HG02973 (cell line): ENCODE results near the gene GJA9.

Source experiments
- ATAC-seq: cut with Tn5 transposase; IDR thresholded peaks from one replicate; pipeline ENCODE4 v1.9.1; 2021; ENCODE audit warnings: moderate library complexity; ENCODE audit not compliant: unreplicated experiment

GJA9 gene

DNA sequence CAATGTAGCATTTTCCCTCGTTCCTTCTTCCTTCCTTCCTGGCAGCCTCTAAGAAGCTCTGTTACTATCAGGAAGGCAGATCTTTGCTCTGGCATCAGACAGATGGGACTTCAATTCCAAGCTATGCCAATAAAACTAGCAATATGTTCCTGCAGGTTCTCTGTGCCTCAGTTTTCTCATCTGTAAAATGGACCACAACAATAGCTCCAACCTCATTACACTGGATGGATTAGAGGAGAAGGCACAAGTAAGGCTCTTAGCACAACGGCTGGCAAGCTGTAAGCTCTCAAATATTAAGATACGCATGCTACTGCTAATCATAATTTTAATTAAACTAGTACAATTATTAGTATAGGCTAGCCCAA, 49.0 kb downstream of the GJA9 start:
- ATAC-seq: no peak

DNA sequence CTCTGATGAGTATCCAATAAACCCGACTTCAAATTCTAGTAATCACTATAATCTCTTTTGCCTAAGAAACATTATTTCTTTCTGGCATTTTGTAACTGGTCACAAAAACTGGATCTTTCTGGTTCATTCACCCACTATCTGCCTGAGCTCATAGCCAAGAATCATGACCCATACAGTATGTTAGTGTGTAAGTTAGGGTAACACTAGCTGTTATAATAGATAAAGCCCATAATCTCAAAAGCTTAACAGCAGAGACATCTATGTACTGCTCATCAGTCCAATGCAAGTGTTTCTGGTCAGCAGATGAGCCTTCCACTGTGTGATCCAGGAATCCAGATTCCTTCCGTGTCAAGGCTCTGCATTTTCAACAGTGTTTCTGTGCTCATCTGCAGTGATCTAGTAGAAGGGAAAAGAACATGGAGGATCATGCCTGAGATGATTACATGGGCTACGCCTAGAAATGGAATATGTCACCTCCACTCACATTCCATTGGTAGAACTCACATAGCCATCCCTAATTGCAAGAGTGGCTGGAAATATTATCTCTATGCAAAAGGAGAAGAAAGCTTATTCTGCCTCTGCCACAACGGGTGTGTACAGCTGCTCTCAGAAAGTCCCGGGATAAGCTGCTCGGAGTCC, 49.5 kb downstream of the GJA9 start:
- no peak for ATAC-seq

DNA sequence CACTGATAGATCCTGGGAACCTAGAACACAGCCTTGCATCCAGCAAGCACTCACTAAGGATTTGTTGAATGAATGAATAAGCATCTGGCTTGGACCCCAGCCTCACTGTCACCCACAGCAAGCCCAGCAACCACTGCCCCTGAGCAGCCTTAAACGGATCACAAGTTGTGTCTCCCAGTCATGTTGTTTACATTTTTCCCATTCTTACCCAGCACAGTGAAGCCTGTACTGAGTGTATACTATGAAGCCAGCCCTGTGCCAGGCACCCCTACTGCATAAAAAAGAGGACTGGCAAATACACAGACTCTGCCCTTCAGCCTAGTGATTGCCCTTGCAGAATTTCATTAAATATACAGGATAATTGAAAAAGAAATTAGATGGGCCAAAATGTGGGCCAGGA, 52.0 kb downstream of the GJA9 start:
- ATAC-seq: no peak

DNA sequence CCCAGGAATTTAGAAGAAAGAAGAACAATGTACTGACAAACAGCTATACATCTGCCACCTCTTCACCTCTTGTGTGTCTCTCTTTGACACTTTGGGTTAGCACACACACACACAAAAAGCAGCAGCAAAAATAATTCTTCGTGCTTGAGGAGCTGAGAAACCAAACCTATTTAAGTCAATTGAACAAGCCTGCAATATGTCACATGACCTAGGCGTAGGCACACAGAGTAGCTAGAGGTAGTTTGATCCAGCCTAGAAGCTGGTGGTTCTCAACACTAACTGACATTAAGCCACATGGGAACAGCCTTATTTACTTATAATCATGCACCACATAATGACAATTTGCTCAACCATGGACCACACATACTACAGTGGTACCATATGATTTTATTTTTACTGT, 54.1 kb downstream of the GJA9 start:
- ATAC-seq: no peak

DNA sequence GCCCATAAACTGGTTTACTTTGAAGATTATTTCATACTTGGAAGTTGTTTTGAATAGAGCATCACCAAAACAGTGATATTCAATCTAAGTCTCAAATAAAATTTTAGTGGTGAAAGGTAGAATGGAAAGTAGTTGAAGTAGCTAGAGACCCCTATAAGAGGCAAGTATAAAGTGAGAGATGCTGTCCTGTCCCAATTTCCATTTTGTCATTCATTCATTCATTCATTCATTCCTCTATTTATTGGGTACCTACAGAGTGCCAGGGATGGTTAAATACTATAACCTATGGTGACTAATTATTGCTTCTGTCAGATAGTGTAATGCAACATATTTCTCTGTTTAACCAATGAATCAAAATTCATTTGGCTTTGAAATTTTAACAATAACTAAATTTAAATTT, 54.5 kb downstream of the GJA9 start:
- ATAC-seq: no peak

DNA sequence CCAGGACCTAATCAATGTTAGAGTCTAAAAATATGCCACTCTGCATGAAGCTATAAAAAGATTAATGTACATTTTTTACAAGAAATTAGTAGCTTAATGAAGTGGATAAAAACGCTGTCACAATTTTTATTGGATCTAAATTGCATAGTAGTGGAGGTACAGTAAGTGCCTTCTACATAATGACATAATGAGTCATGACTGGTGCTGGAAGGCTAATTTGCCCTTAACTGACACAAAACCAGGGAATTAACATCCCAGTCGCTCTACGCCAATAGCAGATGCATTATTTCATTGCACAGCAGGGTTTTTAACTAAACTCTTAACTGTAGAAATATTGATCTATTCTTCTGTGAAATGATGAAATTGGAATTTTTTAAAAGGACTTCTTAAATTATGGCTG, 55.1 kb downstream of the GJA9 start:
- ATAC-seq: no peak
